GM19372 (cell line): ENCODE measurements around the gene PTRHD1.

ENCODE experiments used
- ATAC-seq: cut with Tn5 transposase; IDR thresholded peaks from one replicate; pipeline ENCODE4 v1.9.1; 2021; ENCODE audit warnings: mild to moderate bottlenecking, low read depth, moderate library complexity; ENCODE audit not compliant: unreplicated experiment

PTRHD1 gene

DNA sequence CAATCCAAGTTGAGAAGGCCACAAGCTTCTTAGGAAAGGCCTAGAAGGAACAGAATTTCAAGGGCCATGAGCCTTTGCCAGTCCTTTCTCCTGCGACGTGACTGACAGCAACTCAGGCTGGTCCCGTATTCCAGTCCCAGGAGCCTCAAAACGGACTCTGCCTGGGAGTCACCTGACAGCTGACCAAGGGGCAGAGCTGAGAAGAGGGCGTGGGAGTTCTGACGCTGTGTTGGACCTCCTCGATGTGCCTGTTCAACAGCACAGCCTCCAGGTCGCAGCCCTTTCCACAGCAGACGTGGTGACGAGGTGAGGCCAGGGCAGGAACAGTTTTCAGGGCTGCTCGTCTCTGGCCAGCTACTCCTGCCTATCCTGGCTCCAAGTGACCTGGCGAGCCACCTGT, 37.6 kb upstream of the PTRHD1 start:
- ATAC-seq, result no peak

DNA sequence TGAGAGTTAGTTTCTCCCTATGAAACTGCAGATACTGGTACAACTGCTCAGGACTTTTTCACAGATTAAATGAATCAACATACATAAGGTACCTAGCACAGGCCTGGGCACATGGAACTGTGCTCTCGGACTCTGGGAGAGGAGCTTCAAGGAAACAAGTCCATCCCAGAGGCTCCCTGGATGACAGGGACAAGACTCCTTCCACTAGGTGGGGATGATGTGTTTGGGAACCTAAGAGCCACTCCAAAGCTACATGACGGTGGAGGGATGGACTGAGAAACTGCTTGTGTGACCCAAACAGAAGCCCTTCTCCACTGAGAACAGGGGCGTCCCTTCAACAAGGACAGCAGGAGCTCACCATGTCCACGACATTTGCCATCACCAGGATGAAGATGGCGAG, 37.2 kb upstream of the PTRHD1 start:
- no peak for ATAC-seq

DNA sequence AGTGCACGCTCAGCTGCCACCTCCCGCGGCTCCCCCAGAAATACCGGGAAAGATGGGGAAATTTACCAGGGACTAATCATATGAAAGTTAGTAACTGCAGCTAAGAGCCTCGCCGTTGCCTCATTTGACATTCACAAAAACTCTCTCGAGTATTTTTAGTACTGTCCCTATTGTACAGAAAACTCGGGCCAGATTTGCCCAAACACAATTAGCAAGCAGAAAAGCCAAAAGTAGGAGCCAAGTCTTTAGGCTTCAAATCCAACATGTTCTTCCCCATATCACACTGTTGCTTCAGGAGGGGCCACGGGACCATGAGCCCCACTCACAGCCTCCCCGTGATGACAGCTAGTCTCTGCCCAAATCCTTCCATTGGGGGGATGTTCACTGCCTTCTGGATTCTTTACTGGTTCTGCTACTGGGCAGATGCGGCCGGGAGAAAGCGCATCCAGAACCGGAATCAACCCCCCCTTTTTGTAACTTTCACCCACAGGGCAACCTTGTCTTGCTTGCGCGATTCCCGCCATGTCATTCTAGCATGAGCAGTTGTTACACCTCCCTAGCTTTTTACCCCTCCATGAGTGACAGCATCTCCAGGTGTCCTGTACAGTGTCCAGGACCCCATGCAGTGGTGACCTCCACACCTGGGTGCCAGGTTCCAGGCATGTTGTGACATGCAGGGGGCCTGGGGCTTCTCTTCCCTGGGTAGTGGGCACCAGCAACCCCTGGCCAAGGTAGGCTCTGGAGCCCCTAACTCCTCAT, 35.2 kb upstream of the PTRHD1 start:
- no peak for ATAC-seq

DNA sequence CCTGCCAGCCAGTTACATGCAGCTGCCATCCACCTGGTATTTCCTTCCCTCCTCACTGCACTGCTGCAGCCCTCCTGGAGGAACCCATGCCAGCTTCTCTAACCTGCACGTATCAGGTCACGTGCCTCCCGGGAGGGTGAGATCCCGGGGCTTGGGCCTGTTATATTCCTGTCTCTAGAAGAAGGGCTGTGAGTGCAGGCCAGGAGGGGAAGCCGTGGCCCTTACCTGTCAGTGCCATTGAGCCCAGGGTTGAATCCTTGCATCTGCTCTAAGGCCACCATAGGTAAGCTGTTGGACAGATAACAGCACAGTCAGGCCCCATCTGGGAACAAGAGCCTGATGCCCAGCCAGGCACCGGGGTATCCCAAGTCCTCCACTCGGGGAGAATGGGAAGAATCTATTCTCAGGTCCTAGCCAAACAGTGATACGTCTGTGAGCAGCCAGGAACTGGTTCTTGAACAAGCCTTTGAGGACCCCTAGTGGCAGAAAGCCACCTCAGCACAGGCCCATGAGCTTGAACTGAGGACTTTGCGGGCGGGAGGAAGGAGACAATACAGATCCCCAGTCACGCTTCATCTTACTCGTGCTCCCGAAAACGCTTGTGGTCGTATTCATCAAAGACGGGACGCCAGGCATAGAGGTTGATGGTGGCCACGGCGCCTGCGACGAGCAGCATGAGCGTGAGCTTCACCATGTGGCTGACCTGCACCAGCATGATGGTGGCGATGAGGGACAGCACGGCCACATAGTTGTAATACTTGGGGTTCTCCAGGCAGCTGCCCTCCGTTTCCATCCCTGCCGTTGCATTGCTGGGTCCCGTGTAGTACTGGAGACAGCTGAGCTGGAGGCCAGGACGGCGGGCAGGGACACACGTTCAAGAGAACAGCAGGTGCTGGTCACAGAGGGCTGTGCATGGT, 34.4 kb upstream of the PTRHD1 start:
- ATAC-seq, result peak; percentile 83

DNA sequence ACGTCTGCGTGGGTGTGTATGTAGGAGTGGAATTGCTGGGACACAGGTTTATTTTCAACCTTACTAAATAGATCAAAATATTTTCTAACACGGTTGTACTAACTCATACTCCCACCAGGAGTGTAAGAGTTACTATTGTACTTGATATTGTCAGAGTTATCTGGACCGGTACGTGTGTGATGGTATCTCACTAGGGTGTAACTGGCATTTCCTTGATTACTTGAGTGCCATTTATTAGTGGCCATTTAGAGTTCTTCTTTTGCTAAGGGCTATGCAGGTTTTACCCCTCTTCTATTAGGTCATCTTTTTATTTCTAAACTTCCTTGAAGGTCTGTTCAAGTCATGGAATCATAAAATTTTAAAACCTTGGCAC, 33.6 kb upstream of the PTRHD1 start:
- ATAC-seq, result no peak

DNA sequence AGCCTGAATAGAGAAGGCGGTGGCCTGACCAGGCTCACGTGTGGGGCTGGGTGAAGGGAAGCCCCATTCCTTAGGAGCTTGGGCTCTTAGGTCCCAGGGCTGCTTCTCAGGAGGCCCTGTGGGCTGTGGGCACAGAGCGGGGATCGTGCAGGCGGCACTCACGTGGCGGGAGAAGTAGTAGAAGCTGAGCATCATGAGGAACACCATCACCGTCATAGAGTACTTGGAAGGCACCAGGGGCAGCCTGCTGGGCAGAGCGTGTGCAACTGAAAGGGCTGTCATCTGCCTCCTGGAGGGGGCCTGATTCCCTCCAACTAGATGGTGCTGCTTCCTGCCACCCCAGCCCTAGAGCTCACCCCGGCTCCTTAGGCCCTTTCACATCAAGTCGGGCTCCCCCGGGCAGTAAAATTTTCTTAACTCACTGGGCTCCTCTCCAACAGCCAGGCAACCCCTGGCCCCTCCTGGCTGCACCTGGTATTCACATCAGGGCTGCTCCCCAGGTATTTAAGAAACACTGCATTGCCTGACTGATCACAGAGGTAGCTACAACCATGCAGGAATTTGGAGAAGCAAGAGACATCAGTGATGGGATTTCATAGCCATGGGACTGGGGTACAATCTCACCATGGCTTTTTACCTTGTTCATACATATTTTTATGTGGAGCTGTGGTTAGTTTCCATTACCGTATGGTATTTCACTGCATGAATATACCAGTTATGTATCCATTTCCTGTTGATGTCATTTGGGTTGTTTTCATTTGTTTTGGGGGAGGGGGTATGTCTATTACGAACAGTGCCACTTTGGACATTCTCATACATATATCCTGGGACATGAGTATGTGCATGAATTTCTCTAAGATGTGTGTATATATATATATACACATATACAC, 32.9 kb upstream of the PTRHD1 start:
- ATAC-seq, result no peak

DNA sequence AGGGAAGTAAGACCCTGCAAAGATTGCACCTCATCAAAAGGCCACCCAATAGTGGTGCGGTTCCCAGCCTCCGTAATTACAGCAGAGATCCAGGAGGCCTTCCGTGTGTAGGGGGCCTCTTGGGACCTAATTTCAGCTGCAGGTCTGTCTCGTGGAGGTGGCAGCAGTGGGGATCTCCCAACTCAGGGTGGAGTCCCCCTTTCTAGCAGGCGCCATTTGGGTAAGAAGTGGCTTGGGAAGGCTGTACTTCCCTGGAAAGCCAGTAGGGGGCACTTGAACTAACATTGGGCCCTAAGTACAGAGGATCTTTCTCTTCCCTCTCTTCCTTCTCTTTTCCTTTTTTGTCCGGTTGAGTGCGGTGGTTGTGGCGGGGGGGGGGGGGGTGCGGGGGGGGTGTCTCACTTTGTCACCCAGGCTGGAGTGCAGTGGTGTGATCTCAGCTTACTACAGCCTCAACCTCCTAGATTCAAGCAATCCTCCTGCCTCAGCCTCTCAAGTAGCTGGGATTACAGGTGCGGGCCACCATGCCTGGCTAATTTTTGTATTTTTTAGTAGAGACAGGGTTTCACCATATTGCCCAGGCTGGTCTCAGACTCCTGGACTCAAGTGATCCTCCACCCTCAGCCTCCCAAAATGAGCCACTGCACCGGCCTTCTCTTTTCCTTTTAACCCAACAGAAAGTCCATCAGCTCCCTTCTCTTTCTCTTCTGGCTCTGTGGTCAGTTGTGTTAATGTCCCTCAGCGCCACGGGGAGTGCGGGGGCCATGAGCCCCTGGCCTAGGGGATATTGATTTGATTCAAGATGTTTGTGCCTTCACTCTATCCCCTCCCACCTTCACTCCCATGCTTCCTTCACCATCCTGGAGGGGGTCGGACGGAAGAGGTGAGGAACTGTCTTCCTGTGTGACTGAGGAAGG, 32.0 kb upstream of the PTRHD1 start:
- no peak for ATAC-seq

DNA sequence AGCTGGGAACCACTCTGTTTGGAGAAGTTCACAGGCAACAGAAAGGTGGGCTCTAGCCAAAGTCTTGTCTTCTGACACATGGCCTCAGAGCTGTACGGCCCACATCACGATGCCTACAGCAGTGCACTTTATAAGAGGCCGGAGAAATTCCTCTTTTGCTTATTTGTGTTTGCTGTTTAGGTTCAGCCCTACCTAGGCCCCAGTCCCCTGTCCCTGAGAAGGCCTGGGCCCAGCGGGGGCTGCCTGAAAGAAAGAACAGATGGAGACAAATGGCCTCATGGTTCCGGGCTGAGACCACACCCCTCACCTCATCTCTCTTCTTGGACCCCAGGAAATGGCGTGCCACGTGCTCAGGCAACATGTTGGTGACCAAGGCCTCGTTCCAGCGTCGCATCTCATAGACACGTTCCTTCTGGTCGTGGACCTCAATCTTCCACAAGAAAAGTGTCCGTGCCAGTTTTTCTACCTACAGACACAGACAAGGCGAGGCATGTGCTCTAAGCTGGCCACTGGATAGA, 30.9 kb upstream of the PTRHD1 start:
- no peak for ATAC-seq

DNA sequence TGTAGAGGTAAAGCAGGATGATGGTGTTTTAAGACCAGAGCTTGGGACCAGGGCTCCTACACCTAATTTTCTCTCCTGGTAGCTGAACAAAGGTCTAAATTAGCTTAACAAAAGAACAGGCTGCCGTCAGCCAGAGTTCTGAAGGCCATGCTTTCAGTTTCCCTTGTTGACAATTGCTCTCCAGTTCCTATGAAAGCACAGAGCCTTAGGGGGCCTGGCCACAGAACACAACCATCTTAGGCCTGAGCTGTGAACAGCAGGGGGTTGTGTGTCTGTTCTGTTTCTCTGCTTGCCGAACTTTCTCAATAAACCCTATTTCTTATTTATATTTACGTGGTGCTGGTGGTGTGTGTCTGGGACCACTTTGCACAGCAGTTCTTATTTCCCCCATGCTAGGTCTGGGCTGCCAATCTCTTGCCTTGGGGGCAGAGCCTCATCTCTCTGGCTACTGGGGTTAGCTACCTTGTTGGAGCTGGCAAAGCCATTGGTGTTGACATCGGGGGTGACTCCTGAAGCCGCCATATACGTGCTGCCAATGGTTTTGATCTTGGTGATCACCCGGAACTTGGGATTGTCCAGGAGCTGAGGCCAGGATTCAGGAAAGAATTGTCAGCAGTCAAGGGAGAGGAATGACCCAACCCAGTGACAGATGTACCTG, 29.0 kb upstream of the PTRHD1 start:
- ATAC-seq, result no peak

DNA sequence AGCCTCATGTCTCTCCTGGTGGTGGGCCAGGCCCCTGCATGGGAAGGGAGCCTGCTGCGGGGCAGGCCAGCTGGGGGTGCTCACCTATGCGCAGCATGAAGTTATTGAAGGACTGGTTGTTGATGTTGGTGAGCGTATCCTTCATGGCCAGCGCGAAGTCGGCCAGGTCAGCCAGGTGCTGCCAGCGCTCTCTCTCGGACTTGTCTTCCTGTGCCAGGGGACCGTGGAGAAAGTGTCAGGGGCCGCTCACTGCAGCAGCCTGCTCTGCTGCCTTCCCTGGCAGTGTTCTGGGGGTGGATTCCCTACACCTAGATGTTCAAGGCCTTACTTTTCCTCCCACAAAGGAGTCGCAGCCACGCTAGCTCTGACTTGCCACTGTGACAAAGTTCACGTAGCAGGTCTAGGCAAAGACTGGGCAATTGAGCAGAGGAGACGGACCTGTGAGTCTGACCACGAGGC, 28.3 kb upstream of the PTRHD1 start:
- no peak for ATAC-seq

DNA sequence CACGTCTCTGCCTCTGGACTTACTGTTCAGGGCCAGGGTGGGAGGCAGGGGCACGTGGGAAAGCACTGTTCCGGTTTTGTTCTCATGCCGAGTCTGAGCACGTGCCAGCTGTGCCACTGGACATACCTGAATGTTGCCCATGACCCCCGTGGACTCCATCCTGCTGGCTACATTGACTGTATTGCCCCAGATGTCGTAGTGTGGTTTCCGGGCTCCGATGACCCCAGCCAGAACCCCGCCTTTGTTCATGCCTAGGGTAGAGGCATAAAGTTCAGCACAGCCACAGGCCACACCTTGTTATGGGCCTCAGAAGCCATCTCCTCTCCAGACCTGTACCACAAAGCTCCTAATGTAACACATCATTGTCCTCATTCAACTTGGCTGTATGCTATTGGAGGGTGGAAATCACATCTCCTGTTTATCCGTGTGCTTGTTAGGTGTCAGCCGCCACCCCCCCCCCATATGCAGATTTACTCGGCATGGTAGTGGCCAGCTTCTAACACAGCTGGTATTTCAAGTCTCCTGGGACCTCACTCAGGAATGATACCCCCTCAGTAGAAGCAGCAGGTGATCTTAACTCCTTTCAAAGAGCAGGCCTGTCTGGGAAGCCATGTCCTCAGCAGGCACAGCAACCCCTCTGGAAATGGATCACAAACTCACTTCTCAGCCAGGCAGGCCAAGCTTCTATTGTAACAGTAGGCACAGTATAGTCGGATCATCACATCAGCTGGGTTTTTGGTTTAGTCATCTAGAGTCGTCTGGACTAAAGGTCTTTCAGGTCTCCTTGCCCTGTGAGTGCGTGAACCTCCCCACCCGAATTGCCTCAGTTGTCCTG, 27.6 kb upstream of the PTRHD1 start:
- ATAC-seq, result no peak

DNA sequence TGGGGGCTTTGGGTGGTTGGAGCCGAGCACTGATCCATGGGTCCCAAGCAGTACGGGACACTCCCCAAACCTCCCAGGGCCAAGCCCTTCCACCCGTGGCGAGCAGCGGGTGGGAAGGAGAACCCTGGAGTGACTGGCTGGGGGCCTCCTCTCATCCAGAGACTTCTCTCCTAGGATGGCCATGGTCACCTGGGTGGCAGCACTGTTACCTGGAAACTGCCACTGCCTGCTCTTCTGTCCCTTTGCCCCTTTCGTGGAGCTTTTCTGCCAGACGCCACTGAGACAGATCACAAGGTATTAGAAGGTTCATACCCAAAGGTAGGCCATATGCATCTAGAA, 27.0 kb upstream of the PTRHD1 start:
- no peak for ATAC-seq

DNA sequence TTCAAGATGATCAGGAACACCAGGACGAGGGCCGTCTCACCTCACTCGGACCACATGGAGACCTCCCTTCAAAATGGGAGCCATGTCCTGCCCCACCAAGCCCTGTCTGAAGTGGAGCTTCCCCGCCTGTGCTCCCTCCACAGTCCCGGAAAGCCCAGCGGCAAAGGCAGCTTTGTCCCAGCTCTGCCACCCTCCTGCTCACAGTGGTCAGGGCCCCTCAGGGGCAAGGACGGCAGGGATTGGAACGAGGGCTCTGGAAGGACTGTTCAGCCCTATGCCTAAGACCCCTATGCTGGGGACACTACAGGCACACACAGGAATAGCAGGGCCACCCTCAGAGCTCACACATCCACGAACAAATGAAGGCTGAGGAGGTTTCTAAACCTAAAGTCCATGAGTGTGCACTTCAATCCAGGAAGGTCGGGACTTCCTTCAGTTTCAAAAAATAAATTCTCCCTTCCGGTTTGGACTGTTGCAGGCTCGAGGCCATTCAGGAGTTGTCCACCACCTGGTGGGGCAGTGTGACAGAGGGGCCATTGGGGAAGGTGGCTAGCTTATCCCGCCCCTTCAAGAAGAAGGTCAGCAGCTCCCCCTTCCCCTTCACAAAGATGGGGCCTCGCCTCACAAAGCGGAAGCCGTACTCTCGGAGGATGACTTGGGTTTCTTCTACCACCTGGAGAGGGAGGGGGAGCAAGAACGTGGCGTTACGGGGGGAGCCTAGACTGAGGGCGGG, 26.4 kb upstream of the PTRHD1 start:
- ATAC-seq, result no peak

DNA sequence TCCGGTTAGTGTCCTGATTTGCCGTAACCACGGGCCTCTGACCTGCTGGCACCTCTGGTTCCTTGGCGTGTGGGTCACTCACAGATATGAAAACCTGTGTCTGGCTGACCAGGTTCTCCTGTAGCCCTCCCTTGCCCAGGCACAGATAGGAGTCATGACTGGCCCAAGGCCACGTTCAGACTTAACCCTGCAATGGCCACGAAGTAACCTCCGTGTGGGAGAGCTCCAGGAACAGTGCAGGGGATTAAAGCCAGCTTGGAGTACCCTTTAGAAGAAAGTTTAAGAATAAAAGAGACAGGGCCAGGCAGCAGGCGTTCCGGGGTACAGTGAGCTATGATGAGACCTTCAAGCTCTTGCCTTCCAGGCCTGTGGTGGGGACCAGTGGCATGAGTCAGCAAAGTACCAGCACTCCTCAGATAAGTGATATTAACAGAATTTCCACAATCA, 25.6 kb upstream of the PTRHD1 start:
- no peak for ATAC-seq

DNA sequence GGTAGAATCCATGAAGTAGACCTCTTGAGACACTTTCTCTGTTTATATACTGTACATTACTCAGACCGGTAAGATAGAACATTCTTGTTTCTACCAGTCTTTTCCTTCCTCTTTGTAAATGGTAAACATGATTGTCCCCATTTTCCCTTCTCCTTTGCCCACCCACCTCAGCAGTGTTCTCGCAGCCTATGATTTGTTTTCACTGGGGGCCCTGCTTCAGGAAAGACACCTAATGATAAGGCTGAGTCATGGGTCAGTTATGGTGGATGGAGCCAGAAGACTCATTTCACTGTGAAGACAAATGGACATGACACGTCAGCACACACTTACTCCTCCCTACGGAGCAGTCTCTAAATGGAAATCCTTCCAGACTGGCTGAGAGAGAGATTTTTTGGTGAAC, 23.7 kb upstream of the PTRHD1 start:
- ATAC-seq, result no peak

DNA sequence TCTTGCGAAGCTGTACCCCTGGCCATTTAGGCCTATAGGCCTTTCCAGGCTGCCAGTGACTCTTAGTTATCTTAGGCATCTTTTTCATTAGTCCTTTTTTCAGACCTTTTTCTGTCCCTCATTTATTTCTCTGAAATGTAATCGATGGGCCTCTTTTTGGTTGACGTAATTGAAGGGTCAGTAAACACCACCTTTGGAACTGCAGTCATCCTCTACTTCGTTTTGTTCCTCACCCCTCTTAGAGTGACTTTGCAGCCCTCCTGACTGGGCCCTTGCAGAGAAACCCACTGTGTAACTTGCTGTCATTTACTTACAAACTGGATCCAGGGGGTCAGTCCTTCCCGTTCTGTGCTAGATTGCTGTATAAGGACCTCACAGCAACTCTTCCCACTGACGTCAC, 23.2 kb upstream of the PTRHD1 start:
- ATAC-seq, result no peak

DNA sequence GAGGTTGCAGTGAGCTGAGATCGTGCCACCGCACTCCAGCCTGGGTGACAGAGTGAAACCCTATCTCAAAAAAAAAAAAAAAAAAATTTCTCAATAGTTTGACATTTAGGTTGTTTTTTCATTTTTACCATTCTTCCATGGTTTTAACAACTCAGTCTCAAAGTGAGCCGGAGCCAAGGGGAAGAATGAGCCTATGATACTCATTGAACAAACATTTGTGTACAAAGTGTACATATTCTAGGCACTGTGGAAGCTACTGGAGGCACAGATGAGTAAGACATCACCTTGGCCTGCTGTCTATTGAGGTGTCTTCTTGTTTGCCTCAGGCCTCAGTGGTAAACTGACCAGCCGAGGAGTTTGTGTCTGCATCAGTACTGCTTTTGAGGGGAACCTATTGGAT, 22.0 kb upstream of the PTRHD1 start:
- ATAC-seq, result no peak

DNA sequence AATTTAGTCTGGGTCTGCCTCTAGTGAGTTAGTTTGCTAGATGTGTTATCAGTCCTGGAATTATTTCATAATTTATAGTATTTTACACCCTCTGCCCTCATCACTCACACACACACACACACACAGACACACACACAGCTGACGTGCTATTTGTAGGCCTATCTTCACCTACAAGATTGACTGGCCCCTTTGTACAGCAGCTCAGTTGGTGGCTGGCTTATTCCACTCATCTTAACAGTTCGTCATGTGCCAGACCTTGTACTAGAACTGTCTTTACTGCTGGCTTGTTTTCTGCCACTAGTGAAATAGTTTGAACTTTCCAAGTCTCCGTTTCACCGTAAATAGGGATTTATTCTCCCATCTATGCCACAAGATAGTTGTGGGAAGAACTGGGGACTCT, 21.3 kb upstream of the PTRHD1 start:
- no peak for ATAC-seq
